SU-DHL-6 (cell line): ENCODE results near the gene MRPL42.

Experiments used
- H2AFZ ChIP-seq: fragments of 200-600 bp; sonication (generic); 2 replicates; pipeline ENCODE4 v1.6.1; 2014; ENCODE audit warnings: low read depth, mild to moderate bottlenecking, moderate library complexity, mixed read lengths, antibody characterized with exemption, low read length; ENCODE audit not compliant: severe bottlenecking
- H3F3A ChIP-seq: fragments of 200-600 bp; shearing (Covaris generic); 2 replicates; pipeline ENCODE4 v1.6.0; 2016; ENCODE audit warnings: antibody characterized with exemption, mild to moderate bottlenecking; ENCODE audit not compliant: insufficient read depth
- H3K27ac ChIP-seq: fragments of 200-600 bp; sonication (generic); 2 replicates; pipeline ENCODE4 v1.5.1; 2016; ENCODE audit warnings: low read depth, mild to moderate bottlenecking, low read length, moderate library complexity, mixed read lengths
- H3K27me3 ChIP-seq: fragments of 200-600 bp; sonication (generic), shearing (Covaris generic); 2 replicates; pipeline ENCODE4 v1.6.0; 2014; ENCODE audit warnings: mild to moderate bottlenecking, low read length
- H3K36me3 ChIP-seq: fragments of 200-600 bp; sonication (generic); 2 replicates; pipeline ENCODE4 v1.6.1; 2014; ENCODE audit warnings: mild to moderate bottlenecking, low read length, mixed read lengths
- H3K4me2 ChIP-seq: fragments of 300-600, 200-600 bp; shearing (Covaris generic), sonication (generic); 2 replicates; pipeline ENCODE4 v1.6.0; 2014; ENCODE audit warnings: low read length, low read depth, mild to moderate bottlenecking; ENCODE audit not compliant: poor library complexity, severe bottlenecking
- H3K4me3 ChIP-seq: fragments of 200-600 bp; sonication (generic); 2 replicates; pipeline ENCODE4 v1.5.1; 2014; ENCODE audit warnings: antibody characterized with exemption, low read length, mild to moderate bottlenecking, mixed read lengths; ENCODE audit not compliant: insufficient read depth, poor library complexity, severe bottlenecking
- H3K79me2 ChIP-seq: fragments of 200-600 bp; sonication (generic); 2 replicates; pipeline ENCODE4 v1.6.1; 2014; ENCODE audit warnings: mild to moderate bottlenecking, low read length, moderate library complexity; ENCODE audit not compliant: insufficient read depth
- H3K9ac ChIP-seq: fragments of 200-600 bp; sonication (generic); 2 replicates; pipeline ENCODE4 v1.7.0; 2014; ENCODE audit warnings: mild to moderate bottlenecking, low read length
- H3K9me2 ChIP-seq: fragments of 200-600 bp; sonication (generic); replicated peaks from 2 replicates; pipeline ENCODE4 v1.6.1; 2014; ENCODE audit warnings: low read length; ENCODE audit not compliant: insufficient read depth
- H3K9me3 ChIP-seq: fragments of 200-600 bp; sonication (generic); 2 replicates; pipeline ENCODE4 v1.6.1; 2014; ENCODE audit warnings: low read length, mixed read lengths; ENCODE audit not compliant: insufficient read depth
- H4K20me1 ChIP-seq: fragments of 200-600 bp; sonication (generic); 2 replicates; pipeline ENCODE4 v1.6.1; 2014; ENCODE audit warnings: low read depth, mild to moderate bottlenecking, antibody characterized with exemption, low read length, moderate library complexity, mixed read lengths
- EZH2phosphoT487 ChIP-seq: fragments of 200-600 bp; sonication (generic), shearing (Covaris generic); conservative IDR thresholded peaks from 2 replicates; pipeline ENCODE4 v1.6.1; 2018; ENCODE audit warnings: mild to moderate bottlenecking, antibody characterized with exemption, low read length, moderate library complexity, mixed read lengths
- TF ChIP-seq, protein P1 (sequence below): fragments of 200-600 bp; sonication (generic); IDR thresholded peaks from one replicate; pipeline ENCODE4 v1.5.1; 2017; ENCODE audit warnings: antibody characterized with exemption, mild to moderate bottlenecking, low read length, moderate library complexity; ENCODE audit not compliant: insufficient read depth, poor library complexity, severe bottlenecking

Gene MRPL42

GRCh38 chr12:93467351-93468007, at the start of gene MRPL42:
Gene MRPL42 (plus strand): TSS chr12:93467514. CDS start chr12:93469286, 1,772 bp downstream.
- TF ChIP-seq, protein P1, sequence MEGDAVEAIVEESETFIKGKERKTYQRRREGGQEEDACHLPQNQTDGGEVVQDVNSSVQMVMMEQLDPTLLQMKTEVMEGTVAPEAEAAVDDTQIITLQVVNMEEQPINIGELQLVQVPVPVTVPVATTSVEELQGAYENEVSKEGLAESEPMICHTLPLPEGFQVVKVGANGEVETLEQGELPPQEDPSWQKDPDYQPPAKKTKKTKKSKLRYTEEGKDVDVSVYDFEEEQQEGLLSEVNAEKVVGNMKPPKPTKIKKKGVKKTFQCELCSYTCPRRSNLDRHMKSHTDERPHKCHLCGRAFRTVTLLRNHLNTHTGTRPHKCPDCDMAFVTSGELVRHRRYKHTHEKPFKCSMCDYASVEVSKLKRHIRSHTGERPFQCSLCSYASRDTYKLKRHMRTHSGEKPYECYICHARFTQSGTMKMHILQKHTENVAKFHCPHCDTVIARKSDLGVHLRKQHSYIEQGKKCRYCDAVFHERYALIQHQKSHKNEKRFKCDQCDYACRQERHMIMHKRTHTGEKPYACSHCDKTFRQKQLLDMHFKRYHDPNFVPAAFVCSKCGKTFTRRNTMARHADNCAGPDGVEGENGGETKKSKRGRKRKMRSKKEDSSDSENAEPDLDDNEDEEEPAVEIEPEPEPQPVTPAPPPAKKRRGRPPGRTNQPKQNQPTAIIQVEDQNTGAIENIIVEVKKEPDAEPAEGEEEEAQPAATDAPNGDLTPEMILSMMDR, result peak; percentile 47
- no peak for TF ChIP-seq EZH2phosphoT487
- H4K20me1 ChIP-seq, result no peaks in the 10 kb centered on the region
- no peaks in the 10 kb centered on the region for H3K27me3 ChIP-seq
- H3K9me2 ChIP-seq, result no peaks in the 10 kb centered on the region
- peak within 1 kb of the TSS; percentile 91 for H3K9ac ChIP-seq
- H3K4me3 ChIP-seq, result peak within 1 kb of the TSS; percentile 98
- no peaks in the 10 kb centered on the region for H3K9me3 ChIP-seq
- peak within 1 kb of the TSS; percentile 69 for H2AFZ ChIP-seq
- peaks cover 16% of the 10 kb centered on the region for H3K36me3 ChIP-seq
- H3F3A ChIP-seq, result no peaks in the 10 kb centered on the region
- peak within 1 kb of the TSS; percentile 95 for H3K4me2 ChIP-seq
- H3K79me2 ChIP-seq, result peaks cover 50% of the 10 kb centered on the region
- peak within 1 kb of the TSS; percentile 57 for H3K27ac ChIP-seq

GRCh38 chr12:93417967-93418480, 49.3 kb upstream of the MRPL42 start:
- TF ChIP-seq, protein P1, result no peak
- no peak for TF ChIP-seq EZH2phosphoT487
- no peaks in the 10 kb centered on the region for H3K27me3 ChIP-seq
- no peak overlapping the region for H3K4me2 ChIP-seq
- H3K79me2 ChIP-seq, result peaks cover 99% of the 10 kb centered on the region
- no peaks in the 10 kb centered on the region for H3K9me3 ChIP-seq
- H4K20me1 ChIP-seq, result peaks cover 74% of the 10 kb centered on the region
- no peaks in the 10 kb centered on the region for H3K36me3 ChIP-seq
- no peaks in the 10 kb centered on the region for H3K9me2 ChIP-seq
- H2AFZ ChIP-seq, result no peak overlapping the region
- H3F3A ChIP-seq, result peaks cover 21% of the 10 kb centered on the region; the same call in 1 of the 2 replicates
- H3K27ac ChIP-seq, result no peak overlapping the region
- no peak overlapping the region for H3K4me3 ChIP-seq
- no peak overlapping the region for H3K9ac ChIP-seq

DNA sequence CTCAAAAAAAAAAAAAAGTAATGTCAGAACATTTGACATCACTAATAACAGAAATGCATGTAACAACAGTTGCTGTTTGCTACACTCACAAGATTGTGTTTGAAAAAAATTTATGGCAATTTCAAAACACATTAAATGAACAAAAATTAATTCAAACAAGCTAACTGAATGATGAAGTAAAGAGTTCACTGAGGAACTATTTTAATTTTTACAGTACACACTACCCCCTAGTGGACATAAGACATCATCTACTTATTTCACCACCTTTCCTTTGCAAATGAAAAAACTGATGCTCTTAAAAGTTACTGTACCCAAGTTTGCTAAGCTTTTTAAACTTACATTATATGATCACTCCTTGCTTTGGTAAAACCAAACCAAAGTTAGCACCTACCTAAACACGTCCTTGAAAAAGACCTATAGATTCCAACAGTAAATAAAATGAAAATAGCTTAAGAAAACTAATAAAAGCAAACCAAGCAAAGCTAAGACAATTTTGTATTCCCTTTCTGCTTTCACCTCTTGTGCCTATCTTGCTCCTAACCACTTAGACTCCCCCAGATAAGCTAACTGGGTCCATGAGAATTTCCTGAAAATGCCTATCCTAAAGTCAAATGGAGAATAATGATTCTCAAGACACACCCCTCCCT, 47.8 kb upstream of the MRPL42 start:
- TF ChIP-seq, protein P1, result peak; percentile 49
- TF ChIP-seq EZH2phosphoT487, result no peak
- Histone ChIP-seq H3F3A (peaks cover 21% of the 10 kb centered on the region; the same call in 1 of the 2 replicates), H3K9ac (no peak overlapping the region), H3K27me3 (no peaks in the 10 kb centered on the region), H3K9me3 (no peaks in the 10 kb centered on the region), H3K4me2 (no peak overlapping the region), H3K9me2 (no peaks in the 10 kb centered on the region), H3K27ac (peak overlapping the region; percentile 8; the same call in 1 of the 2 replicates), H2AFZ (no peak overlapping the region), H3K4me3 (no peak overlapping the region), H3K36me3 (no peaks in the 10 kb centered on the region), H4K20me1 (peaks cover 77% of the 10 kb centered on the region), H3K79me2 (peaks cover 99% of the 10 kb centered on the region)
